Mesenchymal stem cell (in vitro differentiated cells and primary cell): ENCODE data around the gene CYP46A1.

Experiments used
- DNase-seq: peaks from one replicate; pipeline ENCODE4 v3.0.0-alpha.2; 2013
- H2AFZ ChIP-seq: one replicate; pipeline ENCODE4 v1.6.1; 2013; ENCODE audit warnings: low read depth, mild to moderate bottlenecking, control low read depth, inconsistent platforms, low read length, moderate library complexity
- H2AK5ac ChIP-seq: 2 replicates; pipeline ENCODE4 v1.6.1; 2013; ENCODE audit warnings: low read length, moderate library complexity, mild to moderate bottlenecking, inconsistent platforms; ENCODE audit not compliant: severe bottlenecking
- H2BK120ac ChIP-seq: one replicate; pipeline ENCODE4 v1.6.1; 2013; ENCODE audit warnings: low read depth, mild to moderate bottlenecking, inconsistent platforms, low read length, moderate library complexity
- H2BK12ac ChIP-seq, 2 experiments: one replicate each; pipeline ENCODE4 v1.6.1; 2013; ENCODE audit warnings: inconsistent platforms in 2 of 2, low read length in 2 of 2, mild to moderate bottlenecking in 2 of 2, moderate library complexity in 2 of 2, control low read depth in 1 of 2
- H2BK15ac ChIP-seq: one replicate; pipeline ENCODE4 v1.6.1; 2013; ENCODE audit warnings: mild to moderate bottlenecking, low read depth, inconsistent platforms; ENCODE audit not compliant: poor library complexity, severe bottlenecking
- H2BK5ac ChIP-seq: 2 replicates; pipeline ENCODE4 v1.6.1; 2013; ENCODE audit warnings: low read depth, mild to moderate bottlenecking, low read length, control low read depth, inconsistent platforms; ENCODE audit not compliant: poor library complexity, severe bottlenecking
- H3K14ac ChIP-seq, 2 experiments: one replicate each; pipeline ENCODE4 v1.6.1; 2013; ENCODE audit warnings: inconsistent platforms in 2 of 2, low read length in 2 of 2, control low read depth in 1 of 2, mild to moderate bottlenecking in 1 of 2, moderate library complexity in 1 of 2
- H3K18ac ChIP-seq, 2 experiments: one replicate each; pipeline ENCODE4 v1.6.1; 2013; ENCODE audit warnings: inconsistent platforms in 2 of 2, low read length in 2 of 2, control low read depth in 1 of 2, low read depth in 1 of 2, mild to moderate bottlenecking in 1 of 2
- H3K23ac ChIP-seq, 2 experiments: one replicate each; pipeline ENCODE4 v1.6.1; 2013; ENCODE audit warnings: inconsistent platforms in 2 of 2, low read length in 2 of 2, mild to moderate bottlenecking in 2 of 2, moderate library complexity in 2 of 2, control low read depth in 1 of 2
- H3K27ac ChIP-seq: 2 replicates; pipeline ENCODE4 v1.5.1; 2013; ENCODE audit warnings: mild to moderate bottlenecking, moderate library complexity, low read length, control low read depth, inconsistent platforms; ENCODE audit not compliant: poor library complexity, severe bottlenecking
- H3K27me3 ChIP-seq, 2 experiments: 2 replicates each; pipeline versions ENCODE4 v1.6.1 to v1.7.0; 2013; ENCODE audit warnings: low read length in 2 of 2, mild to moderate bottlenecking in 2 of 2, moderate library complexity in 2 of 2, control low read depth in 1 of 2, inconsistent platforms in 1 of 2; ENCODE audit not compliant: control insufficient read depth in 1 of 2, insufficient read depth in 1 of 2
- H3K36me3 ChIP-seq, 2 experiments: 2 replicates each; pipeline versions ENCODE4 v1.6.1 to v1.7.0; 2013; ENCODE audit warnings: low read length in 2 of 2, control low read depth in 1 of 2, inconsistent platforms in 1 of 2, low read depth in 1 of 2, mild to moderate bottlenecking in 1 of 2; ENCODE audit not compliant: insufficient read depth in 2 of 2, control insufficient read depth in 1 of 2
- H3K4ac ChIP-seq, 2 experiments: one replicate each; pipeline ENCODE4 v1.6.1; 2013; ENCODE audit warnings: inconsistent platforms in 2 of 2, low read length in 2 of 2, mild to moderate bottlenecking in 2 of 2, moderate library complexity in 2 of 2, control low read depth in 1 of 2, low read depth in 1 of 2
- H3K4me1 ChIP-seq: 2 replicates; pipeline ENCODE4 v1.6.1; 2013; ENCODE audit warnings: low read depth, low read length, control low read depth; ENCODE audit not compliant: control insufficient read depth, insufficient read depth
- H3K4me2 ChIP-seq: 2 replicates; pipeline ENCODE4 v1.6.1; 2013; ENCODE audit warnings: low read length, mild to moderate bottlenecking, inconsistent platforms; ENCODE audit not compliant: poor library complexity, severe bottlenecking
- H3K4me3 ChIP-seq, 2 experiments: 2 replicates each; pipeline versions ENCODE4 v1.5.1 to v1.7.0; 2013; ENCODE audit warnings: low read length in 2 of 2, mild to moderate bottlenecking in 2 of 2, control low read depth in 1 of 2, low read depth in 1 of 2; ENCODE audit not compliant: insufficient read depth in 1 of 2
- H3K79me1 ChIP-seq: replicated peaks from 2 replicates; pipeline ENCODE4 v1.6.1; 2013; ENCODE audit warnings: mild to moderate bottlenecking, control low read depth, low read length, inconsistent platforms; ENCODE audit not compliant: poor library complexity, severe bottlenecking
- H3K9ac ChIP-seq: 2 replicates; pipeline ENCODE4 v1.7.0; 2013; ENCODE audit warnings: mild to moderate bottlenecking, low read length, moderate library complexity
- H3K9me3 ChIP-seq: 2 replicates; pipeline ENCODE4 v1.7.0; 2013; ENCODE audit warnings: mild to moderate bottlenecking, low read length; ENCODE audit not compliant: control insufficient read depth
- H4K8ac ChIP-seq: one replicate; pipeline ENCODE4 v1.6.1; 2013; ENCODE audit warnings: inconsistent platforms, mild to moderate bottlenecking, low read length, moderate library complexity
- H4K91ac ChIP-seq: one replicate; pipeline ENCODE4 v1.6.1; 2013; ENCODE audit warnings: mild to moderate bottlenecking, low read length, inconsistent platforms
- WGBS: methylation state at CpG from one replicate; pipeline ENCODE4 v1.1.7; 2013; ENCODE audit warnings: mixed read lengths; 5-methylcytosine and 5-hydroxymethylcytosine counted together

CYP46A1 gene

DNA sequence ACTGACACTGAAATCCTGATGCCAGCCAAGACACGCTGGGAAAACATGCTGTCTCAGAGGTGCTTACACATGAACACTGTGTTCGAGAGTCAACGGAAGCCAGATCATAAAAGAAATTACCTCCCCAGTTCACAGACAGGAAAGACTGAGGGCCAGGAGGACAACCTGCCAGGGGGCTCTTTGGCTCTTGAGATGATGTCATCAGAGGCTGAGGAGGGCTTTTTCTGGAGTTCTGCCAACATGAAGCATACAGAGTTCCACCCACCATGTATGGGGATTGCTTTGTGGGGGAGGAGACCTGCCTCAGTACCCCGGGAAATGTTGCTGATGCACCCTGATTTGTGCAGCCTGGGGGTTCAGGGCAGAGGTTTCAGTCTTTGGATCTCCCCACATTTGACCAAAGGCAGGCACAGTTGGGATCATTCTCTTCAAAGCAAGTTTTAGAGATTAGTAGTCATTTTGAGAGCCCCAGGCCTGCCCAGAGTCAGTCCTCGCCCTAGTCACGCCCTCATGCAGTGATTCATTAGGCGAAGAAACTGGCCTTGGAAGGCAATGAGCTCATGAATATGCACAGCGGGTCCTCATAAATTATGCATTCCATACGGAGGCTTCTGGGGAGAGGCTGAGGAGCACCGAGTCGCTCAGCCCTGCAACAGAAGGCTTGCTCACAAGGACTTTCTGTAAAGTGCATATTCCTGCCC is 74.2 kb downstream of the CYP46A1 start:
- WGBS: 33% methylated on average over 9 of the region's 11 CpGs

GRCh38 chr14:99758872-99759545 is 74.9 kb downstream of the CYP46A1 start:
- Histone ChIP-seq H2BK12ac (no peak overlapping the region), H2AFZ (no peak overlapping the region), H3K4me3 (peak overlapping the region in 1 of 2 experiments; percentile 11), H3K79me1 (no peaks in the 10 kb centered on the region), H2BK15ac (no peak overlapping the region), H3K14ac (no peak overlapping the region), H3K27ac (peak overlapping the region; percentile 8), H3K36me3 (no peaks in the 10 kb centered on the region), H3K18ac (peak overlapping the region in 1 of 2 experiments; percentile 13), H4K91ac (no peak overlapping the region), H3K4me1 (peaks cover 51% of the 10 kb centered on the region), H3K27me3 (no peaks in the 10 kb centered on the region), H4K8ac (no peak overlapping the region), H3K4me2 (no peak overlapping the region), H3K4ac (no peak overlapping the region), H3K9ac (peak overlapping the region; percentile 15), H2BK5ac (no peak overlapping the region), H3K23ac (no peak overlapping the region), H3K9me3 (no peaks in the 10 kb centered on the region), H2AK5ac (no peak overlapping the region), H2BK120ac (no peak overlapping the region)
- DNase-seq: no peak
- WGBS: 77% methylated on average over 7 of the region's 7 CpGs

More for the DNA sequence above, 74.2 kb downstream of the CYP46A1 start:
- Histone ChIP-seq H2BK12ac (peak overlapping the region; percentile 42 to 62), H4K8ac (peak overlapping the region; percentile 32), H3K27ac (peak overlapping the region; percentile 56), H3K9me3 (no peaks in the 10 kb centered on the region), H3K36me3 (no peaks in the 10 kb centered on the region), H3K79me1 (no peaks in the 10 kb centered on the region), H3K4me1 (peaks cover 58% of the 10 kb centered on the region), H3K14ac (no peak overlapping the region), H3K18ac (peak overlapping the region; percentile 30 to 49), H4K91ac (no peak overlapping the region), H3K4me3 (peak overlapping the region in 1 of 2 experiments; percentile 44), H2BK15ac (no peak overlapping the region), H3K9ac (peak overlapping the region; percentile 83), H2AFZ (no peak overlapping the region), H3K23ac (no peak overlapping the region), H3K27me3 (no peaks in the 10 kb centered on the region), H2BK5ac (peak overlapping the region; percentile 67), H2AK5ac (peak overlapping the region; percentile 83), H3K4ac (no peak overlapping the region), H2BK120ac (no peak overlapping the region), H3K4me2 (peak overlapping the region; percentile 14)
- peak; percentile 94 for DNase-seq

DNA sequence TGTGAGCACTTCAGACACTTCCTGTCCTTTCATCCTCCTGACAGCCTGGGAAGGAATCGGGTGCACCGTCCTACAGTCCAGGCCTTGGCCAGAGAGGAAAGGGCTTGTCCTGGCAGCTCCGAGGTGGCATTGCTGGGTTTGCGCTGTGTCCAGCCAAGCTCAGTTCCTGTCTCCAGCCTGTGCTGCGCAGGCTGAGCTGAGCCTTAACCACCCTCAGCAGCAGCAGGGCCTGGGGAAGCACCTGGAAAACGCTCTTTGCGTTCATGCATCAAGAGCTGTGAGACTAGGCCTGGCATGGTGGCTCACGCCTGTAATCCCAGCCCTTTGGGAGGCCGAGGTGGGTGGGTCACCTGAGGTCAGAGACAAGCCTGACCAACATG is 75.4 kb downstream of the CYP46A1 start:
- Histone ChIP-seq H3K79me1 (no peaks in the 10 kb centered on the region), H3K4me3 (no peak overlapping the region), H3K14ac (no peak overlapping the region), H3K27ac (no peak overlapping the region), H3K4ac (no peak overlapping the region), H3K9me3 (no peaks in the 10 kb centered on the region), H2BK120ac (no peak overlapping the region), H2AK5ac (no peak overlapping the region), H3K23ac (no peak overlapping the region), H2BK15ac (no peak overlapping the region), H2BK5ac (no peak overlapping the region), H3K36me3 (no peaks in the 10 kb centered on the region), H4K91ac (no peak overlapping the region), H3K9ac (no peak overlapping the region), H4K8ac (no peak overlapping the region), H2BK12ac (no peak overlapping the region), H3K18ac (no peak overlapping the region), H3K4me2 (no peak overlapping the region), H3K4me1 (peaks cover 47% of the 10 kb centered on the region), H3K27me3 (no peaks in the 10 kb centered on the region), H2AFZ (no peak overlapping the region)
- WGBS: 82% methylated on average over 9 of the region's 9 CpGs
- no peak for DNase-seq

DNA sequence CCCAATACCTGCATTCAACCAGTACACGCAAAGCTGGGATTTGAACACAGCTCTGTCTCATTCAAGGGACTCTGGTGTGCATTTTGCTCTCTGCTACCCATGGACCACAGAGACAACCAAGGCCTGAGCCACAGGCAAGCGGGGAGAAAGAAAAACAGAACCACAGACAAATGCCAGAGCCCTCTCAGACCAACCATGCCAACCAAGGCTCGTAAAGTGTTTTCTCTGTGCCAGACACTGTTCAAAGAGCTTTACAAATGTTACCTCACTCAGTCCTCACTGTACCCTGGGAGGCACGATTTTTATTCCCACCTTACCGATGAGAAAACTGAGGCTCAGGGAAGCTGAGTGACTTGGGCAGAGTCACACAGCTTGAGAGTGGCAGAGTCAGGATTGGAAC is 76.7 kb downstream of the CYP46A1 start:
- Histone ChIP-seq H2AFZ (no peak overlapping the region), H3K9ac (no peak overlapping the region), H3K23ac (no peak overlapping the region), H3K14ac (no peak overlapping the region), H3K4me3 (no peak overlapping the region), H3K4me2 (no peak overlapping the region), H2AK5ac (no peak overlapping the region), H3K4ac (no peak overlapping the region), H2BK12ac (no peak overlapping the region), H4K91ac (no peak overlapping the region), H3K36me3 (no peaks in the 10 kb centered on the region), H2BK120ac (no peak overlapping the region), H3K79me1 (no peaks in the 10 kb centered on the region), H4K8ac (no peak overlapping the region), H3K4me1 (peaks cover 36% of the 10 kb centered on the region), H3K27me3 (no peaks in the 10 kb centered on the region), H2BK15ac (no peak overlapping the region), H3K27ac (no peak overlapping the region), H3K18ac (no peak overlapping the region), H3K9me3 (no peaks in the 10 kb centered on the region), H2BK5ac (no peak overlapping the region)
- 92% methylated on average over 5 of the region's 5 CpGs for WGBS
- no peak for DNase-seq
